Dermis microvascular lymphatic vessel endothelial cell (primary cell): ENCODE data around the gene SKI. TPM values are rescaled to one million over a fixed set of nuclear protein-coding genes. Genes with fewer than 3 reads are reported as not detected.

Experiments used
- DNase-seq, 2 donors: peaks; one replicate each; pipeline versions ENCODE4 v3.0.0 to v3.0.0-alpha.2; 2010; ENCODE audit warnings: low read depth in 2 of 2
- total RNA-seq: library from RNA; depleted of rRNA; stranded (reverse); fragments of >200 nt; gene quantifications from 2 replicates; pipeline ENCODE4 v1.2.1, GENCODE V29; 2014

SKI gene
- total RNA-seq, 1 donor from 2014 or later: 12.7 TPM

DNA sequence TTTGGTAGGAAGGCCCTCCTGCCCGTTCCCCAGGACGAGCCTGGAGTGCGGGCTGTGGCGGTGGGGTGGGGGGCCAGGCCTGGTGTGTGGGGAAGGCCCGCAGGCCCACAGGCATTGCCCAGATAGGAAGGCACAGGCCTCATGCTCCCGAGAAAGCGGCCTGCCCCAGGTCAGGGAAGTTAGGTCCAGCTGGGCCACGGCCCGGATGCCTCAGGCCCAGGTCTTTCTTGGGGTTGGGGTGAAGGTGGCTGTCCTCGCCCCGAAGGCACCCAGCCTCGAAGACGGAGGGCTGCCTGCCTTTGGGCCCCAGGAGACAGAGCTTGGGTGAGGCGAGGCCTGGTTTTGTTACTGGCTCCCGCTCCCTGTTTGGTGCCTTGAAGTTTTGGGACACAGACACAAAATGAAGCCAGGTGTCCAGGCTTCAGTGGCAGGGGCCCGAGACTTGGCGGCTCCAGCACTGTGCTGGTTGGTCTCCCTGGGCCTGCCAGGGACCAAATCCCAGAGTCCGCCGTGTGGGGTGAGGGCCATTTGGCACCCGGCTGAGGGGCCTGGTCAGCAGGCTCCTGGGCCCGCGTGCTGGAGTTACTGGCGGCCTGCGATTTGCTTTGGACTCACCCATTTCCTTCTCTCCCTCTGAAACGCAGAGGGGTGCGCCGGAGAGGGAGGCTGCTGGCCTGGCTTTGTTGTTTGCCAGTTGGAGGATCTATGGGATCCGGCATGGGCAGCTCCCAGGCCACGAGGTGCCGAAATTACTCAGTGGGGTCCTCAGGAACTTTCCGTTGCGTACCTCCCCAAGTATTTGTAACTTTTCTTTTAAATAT is 2.0 kb downstream of the SKI start:
- DNase-seq: peak in 1 of 2 donors; percentile 55

DNA sequence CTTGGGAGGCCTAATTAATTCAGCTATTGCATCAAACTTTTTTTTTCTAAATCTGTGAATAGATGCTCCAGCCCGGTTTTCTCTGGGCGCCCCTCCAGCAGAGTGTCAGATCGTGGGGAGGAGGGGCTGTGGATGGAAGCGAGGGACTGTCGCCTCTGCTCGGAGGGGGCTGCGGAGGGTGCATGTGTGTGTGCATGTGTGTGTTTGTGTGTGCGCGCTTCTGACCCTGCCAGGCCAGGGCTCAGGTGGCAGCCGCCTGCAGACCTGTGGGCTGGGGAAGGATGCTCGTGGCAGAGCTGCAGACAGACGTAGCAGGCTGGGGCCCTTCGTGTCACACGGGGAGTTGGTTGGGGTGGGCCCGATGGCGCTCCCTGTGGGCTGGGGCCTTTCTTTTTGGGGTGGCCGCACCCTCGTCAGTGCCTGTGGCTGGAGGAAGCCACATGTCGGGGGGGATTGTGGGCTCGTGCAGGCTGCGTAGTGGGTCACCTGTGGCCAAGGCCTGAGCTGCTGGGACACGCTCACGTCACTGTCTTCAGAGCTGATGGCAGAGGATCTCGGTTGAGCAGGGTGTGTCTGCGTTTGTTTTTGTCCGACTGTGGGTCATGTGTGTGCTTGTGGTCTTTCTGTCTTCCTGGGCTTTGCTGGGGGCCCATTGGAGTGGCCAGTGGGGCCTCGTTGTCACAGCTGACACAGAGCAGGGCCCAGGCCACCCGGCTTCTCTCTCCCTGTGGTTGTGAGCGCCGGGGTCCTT is 2.8 kb downstream of the SKI start:
- peak in 1 of 2 donors; percentile 28 for DNase-seq

DNA sequence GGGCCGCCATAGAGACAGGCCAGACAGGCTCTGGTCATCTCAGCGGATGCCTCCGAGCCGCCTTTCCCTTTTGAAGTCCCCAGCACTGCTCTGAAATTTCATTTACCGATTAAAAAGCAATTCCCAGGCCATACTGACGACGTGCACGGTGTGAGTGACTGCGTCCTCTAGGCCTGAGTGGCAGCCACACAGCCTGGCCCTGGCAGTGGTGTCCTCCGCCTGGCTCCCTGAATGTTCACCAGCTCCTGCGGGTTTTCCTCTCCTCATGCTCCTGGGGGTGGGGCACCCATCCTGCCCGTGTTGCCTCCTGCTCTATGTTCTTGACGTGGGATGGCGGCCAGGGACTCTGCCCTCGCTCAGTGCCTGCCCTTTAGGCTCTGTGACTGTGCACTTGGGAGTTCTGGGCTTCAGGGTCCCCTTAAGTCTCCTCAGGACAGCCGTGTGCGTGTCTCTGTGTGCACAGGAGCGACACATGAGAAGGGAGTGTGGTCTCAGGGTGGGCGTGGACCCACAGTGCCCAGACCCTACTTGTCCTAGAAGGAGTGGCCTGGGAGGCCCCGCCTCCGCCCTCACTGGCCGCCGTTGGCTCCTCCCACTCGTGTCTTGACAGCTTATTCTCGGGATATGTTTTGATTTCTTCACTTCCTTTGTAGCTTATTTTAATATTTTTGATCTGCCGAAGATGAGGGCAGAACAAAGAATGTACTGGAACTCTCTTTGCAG is 3.6 kb downstream of the SKI start:
- peak in 1 of 2 donors; percentile 80 for DNase-seq

DNA sequence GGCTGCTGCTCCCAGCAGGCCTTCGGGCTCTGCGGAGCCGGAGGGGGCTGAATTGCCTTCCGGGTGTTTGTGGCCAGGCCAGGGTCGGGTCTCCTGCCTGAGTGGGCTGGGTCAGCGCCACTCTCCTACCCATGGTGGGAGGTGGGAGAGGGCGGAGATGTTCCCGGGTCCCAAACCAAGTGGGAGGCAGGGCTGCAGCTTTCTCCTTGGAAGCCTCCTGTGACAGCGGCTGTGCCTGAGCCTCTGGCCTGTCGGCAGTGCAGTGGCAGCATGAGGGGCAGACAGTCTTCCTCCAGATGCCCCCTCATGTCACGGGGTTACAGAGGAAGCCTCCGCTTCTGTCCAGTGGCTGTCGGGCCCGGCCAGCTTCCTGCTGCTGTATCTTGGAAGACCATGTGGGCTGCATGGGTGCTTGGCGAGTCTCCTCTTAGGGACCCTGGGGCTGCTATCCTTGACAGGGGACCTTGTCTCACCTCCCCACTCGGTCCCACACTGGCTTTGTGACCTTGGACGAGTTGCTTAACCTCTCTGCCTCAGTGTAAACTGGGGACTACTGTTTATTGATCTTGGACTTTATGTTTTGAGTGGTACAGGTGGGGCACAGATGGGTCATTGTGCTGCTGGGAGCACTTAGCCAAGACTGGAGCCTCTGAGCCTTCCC is 4.3 kb downstream of the SKI start:
- DNase-seq: peak in 1 of 2 donors; percentile 28

DNA sequence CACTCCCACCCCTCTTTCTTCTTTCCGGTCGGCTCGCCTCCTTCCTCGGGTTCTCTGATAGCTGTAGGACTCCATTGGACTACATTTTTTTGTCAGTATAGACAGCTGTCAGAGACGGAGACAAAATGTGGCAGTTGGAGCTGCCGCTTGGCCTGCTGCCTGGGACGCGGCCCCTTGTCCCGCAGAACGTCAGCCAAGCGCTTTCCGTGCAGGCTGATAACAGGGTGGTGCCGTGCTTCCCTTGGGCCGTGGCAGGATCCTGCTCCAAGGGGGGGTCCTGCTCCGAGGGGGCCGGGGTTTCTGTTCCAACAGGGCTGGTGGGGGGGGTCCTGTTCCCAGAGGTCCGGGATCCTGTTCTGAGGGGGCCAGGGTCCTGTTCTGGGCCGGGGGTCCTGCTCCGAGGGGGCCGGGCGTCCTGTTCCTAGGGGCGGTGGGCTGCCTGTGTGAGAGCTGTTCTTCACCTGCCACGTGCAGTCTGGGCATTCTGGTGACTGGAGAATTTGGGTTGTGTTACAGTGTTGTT is 4.9 kb downstream of the SKI start:
- peak in 1 of 2 donors; percentile 46 for DNase-seq

DNA sequence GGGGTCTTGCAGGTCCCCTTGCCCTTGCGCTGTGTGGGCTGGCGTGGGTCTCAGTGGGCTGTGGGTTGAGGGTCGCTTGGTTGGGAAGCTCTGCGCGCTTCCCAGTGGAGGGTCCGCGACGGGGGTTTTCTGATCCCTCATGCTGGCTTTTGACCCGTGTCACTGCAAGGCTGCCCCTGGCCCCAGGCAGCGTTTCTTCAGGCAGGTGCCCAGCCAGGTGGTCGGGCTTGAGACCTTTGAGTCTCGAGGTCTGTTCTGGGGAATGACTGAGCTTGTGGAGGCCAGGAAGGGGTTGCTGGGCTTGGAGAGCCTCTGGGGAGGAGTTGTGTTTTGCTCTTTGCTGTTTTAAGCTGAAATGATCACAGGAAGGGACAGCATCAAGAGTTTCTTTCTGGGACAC is 5.3 kb downstream of the SKI start:
- no peak for DNase-seq

DNA sequence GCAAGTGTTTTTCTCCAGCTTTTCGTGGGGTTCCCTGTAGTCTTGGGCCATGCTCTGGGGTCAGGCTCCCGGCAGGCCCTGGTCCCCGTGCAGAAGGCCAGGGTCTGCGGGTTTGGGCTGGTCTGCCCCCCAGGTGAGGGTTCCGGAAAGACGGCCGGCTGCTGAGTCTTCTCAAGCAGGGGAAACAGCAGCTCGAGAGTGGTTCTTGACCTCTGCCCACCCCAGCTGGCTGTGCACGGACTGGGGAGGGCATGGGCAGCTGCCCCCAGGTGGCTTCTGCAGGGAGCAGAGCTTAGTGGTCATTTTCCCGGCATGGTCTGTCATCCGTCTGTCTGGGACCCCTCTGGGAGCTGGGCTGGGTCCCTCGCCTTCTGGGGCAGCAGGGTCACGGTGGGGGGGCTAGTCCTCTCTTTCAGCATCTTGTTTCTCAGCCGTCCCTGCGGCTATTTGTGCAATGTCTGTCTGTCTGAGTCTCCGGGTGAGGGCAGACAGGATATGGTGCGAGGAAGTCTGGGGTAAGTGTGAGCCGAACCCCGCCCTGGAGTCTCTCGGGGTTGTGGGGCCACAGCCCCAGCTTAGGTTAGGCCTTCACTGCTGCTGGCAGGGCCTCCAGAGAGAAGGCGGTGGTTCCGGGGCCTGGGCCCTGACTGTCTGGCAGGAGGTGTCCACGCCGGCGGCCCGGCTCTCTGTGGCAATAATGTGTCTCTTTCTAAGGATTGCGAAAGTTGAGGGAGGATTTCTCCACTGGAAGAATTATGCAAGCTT is 6.1 kb downstream of the SKI start:
- DNase-seq: peak in 1 of 2 donors; percentile 52

DNA sequence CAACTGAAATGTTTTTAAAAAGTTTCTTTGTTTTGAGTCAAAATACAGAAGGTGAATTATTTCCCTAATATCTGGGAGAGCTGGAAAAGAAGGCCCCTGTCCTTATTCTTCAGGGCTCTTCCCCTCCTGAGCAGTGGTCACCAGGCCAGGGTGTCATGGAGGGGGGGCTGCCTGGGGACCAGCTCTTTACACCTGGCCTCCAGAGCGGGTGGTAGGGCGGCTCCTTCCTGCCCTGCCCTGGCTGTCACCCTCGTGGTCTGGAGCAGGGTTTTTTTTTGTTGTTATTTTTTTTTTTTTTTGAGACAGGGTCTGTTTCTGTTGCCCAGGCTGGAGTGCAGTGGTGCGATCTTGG is 6.6 kb downstream of the SKI start:
- no peak for DNase-seq

DNA sequence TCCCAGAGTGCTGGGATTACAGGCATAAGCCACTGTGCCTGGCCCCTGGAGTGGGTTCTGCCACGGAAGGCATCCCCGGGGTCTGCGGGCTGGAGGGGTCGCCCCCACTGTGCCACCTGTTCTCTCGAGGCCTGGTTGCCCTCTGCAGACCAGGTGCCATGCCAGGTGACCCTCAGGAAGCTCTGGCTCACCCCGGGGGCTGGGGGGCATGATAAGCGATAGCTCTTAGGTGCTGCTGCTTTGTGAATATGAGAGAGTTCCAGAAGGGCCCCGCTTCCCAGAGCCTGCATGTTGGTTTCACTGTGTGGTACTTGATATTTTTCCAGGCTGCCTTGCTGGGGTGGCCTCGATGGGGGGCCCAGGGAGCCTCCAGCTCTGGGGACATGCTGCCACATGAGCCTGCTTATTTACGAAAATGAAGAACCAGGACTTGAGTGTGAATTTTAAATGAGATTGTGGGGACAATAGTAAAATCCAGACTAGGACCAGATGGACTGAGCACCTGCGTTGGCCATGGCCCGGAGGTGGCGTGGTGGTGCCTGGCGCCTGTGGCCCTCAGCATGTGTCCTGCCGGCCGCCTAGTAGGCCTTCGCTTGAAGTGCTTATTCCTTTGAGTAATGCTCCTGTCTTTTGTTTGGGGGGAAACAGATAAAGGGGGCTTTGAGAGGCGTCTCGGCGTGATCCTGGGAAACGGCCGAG is 7.3 kb downstream of the SKI start:
- no peak for DNase-seq

DNA sequence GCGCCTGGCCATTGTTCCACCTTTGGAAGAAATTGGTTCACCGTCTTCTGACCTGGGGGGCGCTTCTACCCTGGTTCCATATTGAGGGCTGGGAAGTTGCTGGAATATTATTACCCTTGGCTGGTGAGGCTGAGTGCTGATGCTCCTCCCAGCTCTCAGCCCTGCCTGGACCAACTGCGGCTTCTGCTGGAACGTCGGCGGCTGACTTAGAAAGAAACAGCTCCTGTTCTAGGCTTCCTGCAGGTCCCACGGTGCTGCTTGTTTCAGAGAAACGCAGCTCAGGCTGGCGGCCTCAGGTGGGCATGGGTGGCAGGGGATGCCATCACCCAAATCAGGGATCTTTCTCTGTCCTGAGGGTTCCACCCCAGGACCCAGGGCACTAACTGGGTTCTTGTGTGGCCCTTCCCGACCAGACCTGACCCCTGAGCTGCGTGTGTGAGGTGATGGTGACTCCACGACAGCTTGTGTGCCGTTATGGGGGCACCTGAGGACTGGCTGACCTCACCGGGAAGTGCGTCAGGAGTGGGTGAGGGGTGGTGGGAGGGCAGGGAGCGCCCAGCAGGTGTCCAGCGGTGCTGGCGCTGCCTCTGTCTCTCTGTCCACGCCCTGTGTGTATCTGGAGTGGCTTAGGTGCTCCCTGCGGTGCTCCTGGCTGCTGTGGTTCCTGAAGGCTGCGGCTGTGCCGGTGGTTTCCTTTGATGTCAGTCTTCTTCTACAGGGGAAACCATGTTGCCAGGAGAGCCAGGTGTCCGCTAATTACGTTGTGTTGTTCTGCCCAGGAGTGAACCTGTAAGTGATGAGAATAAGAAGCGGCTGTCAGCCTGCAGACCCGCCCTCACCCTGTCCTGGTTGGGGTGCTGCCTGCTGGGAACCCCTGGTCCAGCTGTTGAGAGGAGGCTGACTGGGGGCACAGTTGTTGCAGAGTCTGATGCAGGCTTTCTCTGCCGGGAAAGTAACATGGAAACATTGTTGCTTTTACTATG is 8.9 kb downstream of the SKI start:
- no peak for DNase-seq

DNA sequence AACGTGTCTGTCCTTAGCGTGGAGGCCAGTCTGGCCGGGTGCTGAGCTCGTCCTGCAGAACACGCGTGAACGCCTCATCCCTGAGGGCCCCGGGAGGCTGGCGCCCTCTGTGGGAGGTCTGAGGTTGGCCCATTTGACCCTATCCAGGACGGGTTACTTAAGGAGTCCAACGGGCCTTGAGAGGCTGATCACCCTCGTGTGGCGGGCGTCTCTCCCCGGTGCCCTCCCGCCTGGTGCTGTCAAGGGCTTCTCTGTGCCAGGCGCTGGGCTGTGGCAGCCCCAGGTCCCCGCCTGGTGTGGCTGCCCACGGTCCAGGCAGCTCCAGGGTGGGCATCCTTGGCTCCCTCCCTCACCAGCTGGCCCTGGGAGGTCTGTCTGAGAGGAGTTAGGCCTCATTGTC is 9.7 kb downstream of the SKI start:
- no peak for DNase-seq

DNA sequence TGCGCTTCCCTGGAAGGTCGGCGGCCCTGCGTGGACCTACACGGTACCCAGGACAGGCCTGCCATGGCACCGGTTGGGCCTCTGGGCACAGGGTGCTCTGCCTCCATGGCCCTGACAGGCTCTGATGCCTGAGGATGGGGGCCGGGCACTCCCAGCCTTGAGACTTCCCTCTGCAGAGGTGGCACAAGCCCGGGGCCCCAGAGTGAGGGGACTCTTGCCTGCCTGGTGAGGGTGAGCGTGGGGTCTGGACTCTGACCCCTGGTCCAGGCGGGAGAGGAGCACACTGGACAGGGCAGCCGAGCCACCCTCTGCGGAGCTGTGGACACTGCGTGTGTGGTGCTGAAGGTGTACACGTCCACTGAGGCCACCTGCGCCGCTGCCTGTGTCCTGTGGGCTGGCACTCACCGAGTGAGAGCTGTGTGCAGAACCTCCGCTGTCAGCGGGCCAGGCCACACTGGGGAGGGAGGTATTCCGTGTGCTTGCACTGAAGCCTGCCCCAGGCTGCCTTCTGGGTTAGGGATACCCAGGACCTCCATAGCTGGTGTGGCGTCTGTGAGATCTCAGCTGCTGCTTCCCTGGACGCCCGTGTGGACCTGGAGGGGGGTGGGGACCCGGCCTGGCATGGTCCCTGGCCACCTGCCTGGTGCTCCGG is 10.4 kb downstream of the SKI start:
- DNase-seq: no peak

DNA sequence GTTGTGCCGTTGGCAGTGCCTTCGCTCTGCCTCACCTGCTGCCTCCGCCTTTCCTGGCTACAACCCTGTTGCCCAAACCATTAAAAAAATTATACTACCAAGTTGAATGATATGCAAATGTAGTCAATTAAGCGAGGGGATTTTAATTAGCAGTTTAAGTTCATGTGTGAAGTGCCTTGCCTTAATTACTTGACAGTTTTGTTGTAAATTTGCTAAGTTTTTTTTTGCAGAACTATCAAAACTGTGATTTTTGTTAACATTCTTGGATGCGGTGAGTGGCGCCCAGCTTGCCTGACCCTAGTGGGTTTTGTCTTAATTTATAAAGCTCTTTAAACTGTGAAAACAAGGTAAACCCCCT is 10.9 kb downstream of the SKI start:
- no peak for DNase-seq

DNA sequence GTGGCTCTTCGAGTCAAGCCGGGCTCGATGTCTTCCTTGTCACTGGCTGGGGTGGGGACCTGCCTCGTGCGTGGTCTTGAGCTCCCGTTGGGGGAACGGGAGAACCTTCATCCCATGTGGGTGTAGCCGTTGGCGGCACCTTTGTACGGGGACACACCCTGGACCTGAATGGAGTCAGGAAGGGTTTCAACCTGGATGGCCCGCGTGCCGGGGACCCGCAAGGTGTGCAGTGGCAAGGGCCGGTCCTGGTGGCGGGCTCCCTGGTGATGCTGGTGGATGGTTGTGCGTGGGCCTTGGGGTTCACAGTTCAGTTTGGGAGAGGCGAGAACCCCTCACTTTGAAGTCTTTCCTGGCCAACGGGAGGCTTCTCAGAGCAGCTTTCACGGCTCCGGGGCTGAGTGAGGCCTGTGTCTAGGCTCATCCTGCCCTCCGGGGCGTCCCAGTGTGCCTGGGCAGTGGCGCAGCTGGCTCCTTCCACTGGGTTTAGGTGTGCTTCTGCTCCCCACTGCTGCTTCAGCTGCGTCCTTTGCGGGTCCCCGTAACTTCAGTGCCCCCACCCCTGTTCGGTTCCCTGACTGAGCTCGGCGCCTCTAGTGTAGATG is 11.4 kb downstream of the SKI start:
- no peak for DNase-seq

DNA sequence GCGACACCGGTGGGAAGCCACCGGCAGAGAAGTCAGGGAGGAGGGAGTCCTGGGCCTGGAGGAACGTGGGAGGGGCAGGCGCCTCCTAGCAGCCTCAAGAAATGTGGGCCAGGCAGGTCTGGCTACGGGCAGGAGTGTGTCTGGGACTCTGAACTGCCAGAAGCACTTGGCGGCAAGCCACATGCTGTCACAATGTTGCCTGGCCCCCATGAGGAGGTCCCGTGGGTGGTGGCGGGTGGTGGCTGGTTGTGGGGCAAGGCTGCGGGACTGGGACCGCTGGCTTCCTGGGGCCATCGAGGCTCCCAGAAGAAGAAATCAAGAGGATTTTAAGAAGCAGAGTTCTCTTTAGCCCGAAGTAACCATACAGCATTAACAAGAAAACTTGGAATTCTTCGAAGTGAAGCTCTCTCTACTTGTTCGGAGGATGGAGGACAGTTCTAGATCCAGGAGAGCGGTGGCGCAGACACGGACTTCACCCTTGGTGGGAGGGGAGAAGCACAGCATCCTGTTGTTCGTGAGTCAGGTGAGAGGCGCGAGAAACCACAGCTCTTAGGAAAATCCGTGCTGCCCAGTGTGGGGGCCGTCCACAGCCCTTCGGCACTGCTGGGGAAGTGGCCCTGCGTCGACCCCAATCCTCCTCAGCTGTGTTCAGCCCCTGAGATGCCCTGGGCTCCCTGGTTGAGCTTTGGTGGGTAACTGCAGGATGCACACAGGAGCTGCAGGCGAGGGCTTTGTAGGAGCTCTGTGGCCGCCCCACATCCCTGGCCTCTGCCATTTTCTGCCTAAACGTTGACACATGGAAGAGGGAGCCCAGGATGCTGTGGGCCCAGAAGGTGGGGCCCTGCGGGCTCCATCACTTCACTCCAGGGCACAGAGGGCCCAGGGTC is 12.4 kb downstream of the SKI start:
- peak in 1 of 2 donors; percentile 39 for DNase-seq

DNA sequence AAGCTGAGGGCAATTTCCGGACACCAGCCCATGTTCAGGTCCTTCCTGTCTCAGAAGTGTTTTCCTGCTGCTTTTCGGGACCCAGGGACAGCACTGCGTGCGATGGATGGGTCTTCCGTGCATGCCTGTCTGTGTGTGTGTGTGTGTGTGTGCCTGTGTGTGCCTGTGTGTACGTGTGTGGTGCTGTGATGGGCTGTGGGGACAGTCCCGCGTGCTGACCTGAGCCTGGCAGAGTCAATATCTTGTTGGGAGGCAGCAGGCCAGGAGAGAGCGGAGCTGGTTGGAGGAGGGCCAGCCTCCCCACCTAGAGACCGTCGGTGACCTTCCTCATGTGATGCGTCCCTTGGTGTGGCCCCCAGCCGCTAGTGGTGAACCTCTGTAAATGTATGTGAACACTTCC is 13.7 kb downstream of the SKI start:
- peak in 1 of 2 donors; percentile 36 for DNase-seq
